Large intestine (tissue), 12 donors: ENCODE results near the gene SLC19A1. TPM values are rescaled to one million over a fixed set of nuclear protein-coding genes. Genes with fewer than 3 reads are reported as not detected.

ENCODE experiments used
- DNase-seq, 2 donors: peaks; one replicate each; pipeline versions ENCODE4 v3.0.0 to v3.0.0-alpha.2; 2013
- H3K27ac ChIP-seq: one replicate; pipeline ENCODE4 v1.5.1; 2013; ENCODE audit warnings: low read length
- H3K27me3 ChIP-seq: 2 replicates; pipeline ENCODE4 v1.6.1; 2013; ENCODE audit warnings: low read length; ENCODE audit not compliant: control insufficient read depth, insufficient read depth
- H3K36me3 ChIP-seq: 2 replicates; pipeline ENCODE4 v1.6.1; 2013; ENCODE audit warnings: low read length; ENCODE audit not compliant: control insufficient read depth, insufficient read depth
- H3K4me1 ChIP-seq: one replicate; pipeline ENCODE4 v1.6.1; 2013; ENCODE audit warnings: low read length; ENCODE audit not compliant: control insufficient read depth, insufficient read depth
- H3K4me3 ChIP-seq: one replicate; pipeline ENCODE4 v1.5.1; 2013; ENCODE audit warnings: low read length
- H3K9me3 ChIP-seq: one replicate; pipeline ENCODE4 v1.6.1; 2013; ENCODE audit warnings: mild to moderate bottlenecking, low read depth, low read length, moderate library complexity; ENCODE audit not compliant: control insufficient read depth
- WGBS: methylation state at CpG from one replicate; pipeline ENCODE4 v1.1.5; 2013; ENCODE audit warnings: low lambda C conversion rate; ENCODE audit not compliant: insufficient coverage; 5-methylcytosine and 5-hydroxymethylcytosine counted together
- long read RNA-seq, 11 donors: transcript quantifications; one replicate each; lab custom pipeline, GENCODE V29; 2026
- polyA plus RNA-seq: library from polyadenylated mRNA; unstranded; fragments of 120-200 nt; gene quantifications from one replicate; pipeline ENCODE4 v1.2.1, GENCODE V29; 2013

The SLC19A1 gene
- 22.1 TPM for polyA plus RNA-seq
- long read RNA-seq, donor 1, partial matches to known transcripts = 65 of 67 reads
- long read RNA-seq, donor 1, other reads (novel, unspliced or antisense) = 0 of 67 reads
- long read RNA-seq, donor 2, partial matches to known transcripts = 11 of 15 reads
- long read RNA-seq, donor 2, other reads (novel, unspliced or antisense) = 0 of 15 reads
- long read RNA-seq, donor 3, transcript SLC19A1-201 (6 exons, 3,811 nt) = major isoform, 6 of 28 reads
- long read RNA-seq, donor 3, partial matches to known transcripts = 20 of 28 reads
- long read RNA-seq, donor 3, other reads (novel, unspliced or antisense) = 0 of 28 reads
- long read RNA-seq, donor 4, partial matches to known transcripts = 0 of 1 reads
- long read RNA-seq, donor 4, other reads (novel, unspliced or antisense) = 0 of 1 reads
- long read RNA-seq, donor 5, partial matches to known transcripts = 0 of 2 reads
- long read RNA-seq, donor 5, other reads (novel, unspliced or antisense) = 0 of 2 reads
- long read RNA-seq, donor 6, transcript SLC19A1-201 (6 exons, 3,811 nt) = major isoform, 10 of 42 reads
- long read RNA-seq, donor 6, partial matches to known transcripts = 31 of 42 reads
- long read RNA-seq, donor 6, other reads (novel, unspliced or antisense) = 0 of 42 reads
- long read RNA-seq, donor 7, partial matches to known transcripts = 32 of 34 reads
- long read RNA-seq, donor 7, other reads (novel, unspliced or antisense) = 0 of 34 reads
- long read RNA-seq, donor 8, partial matches to known transcripts = 18 of 21 reads
- long read RNA-seq, donor 8, other reads (novel, unspliced or antisense) = 0 of 21 reads
- long read RNA-seq, donor 9, partial matches to known transcripts = 11 of 12 reads
- long read RNA-seq, donor 9, other reads (novel, unspliced or antisense) = 0 of 12 reads
- long read RNA-seq, donor 10, transcript SLC19A1-201 (6 exons, 3,811 nt) = major isoform, 7 of 52 reads
- long read RNA-seq, donor 10, partial matches to known transcripts = 45 of 52 reads
- long read RNA-seq, donor 10, other reads (novel, unspliced or antisense) = 0 of 52 reads
- long read RNA-seq, donor 11, partial matches to known transcripts = 0 of 5 reads
- long read RNA-seq, donor 11, other reads (novel, unspliced or antisense) = 0 of 5 reads

- peaks cover 24% of the 10 kb centered on the region for H3K4me1 ChIP-seq
- WGBS = no CpG with 5 or more reads among the region's 59 CpGs
- peak; percentile 54 to 66 for DNase-seq
- H3K4me3 ChIP-seq = peak within 1 kb of the TSS; percentile 37
- H3K9me3 ChIP-seq = peaks cover 10% of the 10 kb centered on the region
- no peaks in the 10 kb centered on the region for H3K27me3 ChIP-seq
- H3K36me3 ChIP-seq = no peaks in the 10 kb centered on the region
- peak within 1 kb of the TSS; percentile 17 for H3K27ac ChIP-seq
These were observed at the start of gene SLC19A1 for GRCh38 chr21:45542242-45542666. TSS of gene SLC19A1 (minus strand) at chr21:45542440. CDS start at chr21:45537959, 4,481 bp downstream.

GRCh38 chr21:45591619-45592207 is 49.5 kb upstream of the SLC19A1 start:
- H3K27ac ChIP-seq = no peak overlapping the region

GRCh38 chr21:45590726-45591618 is 48.7 kb upstream of the SLC19A1 start:
- peaks cover 11% of the 10 kb centered on the region for H3K9me3 ChIP-seq
- DNase-seq = peak in 1 of 2 donors; percentile 31
- H3K4me1 ChIP-seq = no peaks in the 10 kb centered on the region
- H3K27ac ChIP-seq = no peak overlapping the region
- peaks cover 34% of the 10 kb centered on the region for H3K27me3 ChIP-seq
- H3K36me3 ChIP-seq = no peaks in the 10 kb centered on the region
- no CpG with 5 or more reads among the region's 53 CpGs for WGBS
- no peak overlapping the region for H3K4me3 ChIP-seq

More at GRCh38 chr21:45591619-45592207, 49.5 kb upstream of the SLC19A1 start:
- whole genome bisulfite sequencing = no CpG with 5 or more reads among the region's 9 CpGs
- peaks cover 34% of the 10 kb centered on the region for H3K27me3 ChIP-seq
- H3K4me1 ChIP-seq = no peaks in the 10 kb centered on the region
- H3K4me3 ChIP-seq = no peak overlapping the region
- no peak for DNase-seq
- no peaks in the 10 kb centered on the region for H3K36me3 ChIP-seq
- peaks cover 8% of the 10 kb centered on the region for H3K9me3 ChIP-seq

GRCh38 chr21:45590246-45590725 is 48.0 kb upstream of the SLC19A1 start:
- DNase-seq = peak; percentile 31 to 36
- peaks cover 34% of the 10 kb centered on the region for H3K27me3 ChIP-seq
- H3K36me3 ChIP-seq = no peaks in the 10 kb centered on the region
- H3K4me1 ChIP-seq = no peaks in the 10 kb centered on the region
- H3K9me3 ChIP-seq = peaks cover 13% of the 10 kb centered on the region
- H3K4me3 ChIP-seq = peak overlapping the region; percentile 28
- no peak overlapping the region for H3K27ac ChIP-seq
- no CpG with 5 or more reads among the region's 46 CpGs for WGBS

- H3K9me3 ChIP-seq = peaks cover 13% of the 10 kb centered on the region
- H3K27ac ChIP-seq = no peak overlapping the region
- peak overlapping the region; percentile 28 for H3K4me3 ChIP-seq
- no peak for DNase-seq
- H3K4me1 ChIP-seq = no peaks in the 10 kb centered on the region
- 85% methylated on average over 5 of the region's 41 CpGs for WGBS
- peaks cover 34% of the 10 kb centered on the region for H3K27me3 ChIP-seq
- H3K36me3 ChIP-seq = no peaks in the 10 kb centered on the region
These were observed 47.5 kb upstream of the SLC19A1 start for GRCh38 chr21:45589686-45590245.

- no peaks in the 10 kb centered on the region for H3K4me1 ChIP-seq
- no peaks in the 10 kb centered on the region for H3K36me3 ChIP-seq
- H3K9me3 ChIP-seq = peaks cover 13% of the 10 kb centered on the region
- H3K4me3 ChIP-seq = no peak overlapping the region
- DNase-seq = no peak
- peaks cover 34% of the 10 kb centered on the region for H3K27me3 ChIP-seq
- WGBS = 71% methylated on average over 3 of the region's 5 CpGs
- no peak overlapping the region for H3K27ac ChIP-seq
These were observed 46.7 kb upstream of the SLC19A1 start for GRCh38 chr21:45588871-45589491.

- no peak overlapping the region for H3K27ac ChIP-seq
- WGBS = 92% methylated on average over 2 of the region's 10 CpGs
- H3K27me3 ChIP-seq = peaks cover 34% of the 10 kb centered on the region
- no peaks in the 10 kb centered on the region for H3K36me3 ChIP-seq
- peaks cover 13% of the 10 kb centered on the region for H3K9me3 ChIP-seq
- H3K4me1 ChIP-seq = no peaks in the 10 kb centered on the region
- DNase-seq = no peak
- H3K4me3 ChIP-seq = no peak overlapping the region
These were observed 46.0 kb upstream of the SLC19A1 start for GRCh38 chr21:45588086-45588825.

GRCh38 chr21:45586289-45586858 is 44.1 kb upstream of the SLC19A1 start:
- H3K36me3 ChIP-seq = no peaks in the 10 kb centered on the region
- no peaks in the 10 kb centered on the region for H3K4me1 ChIP-seq
- H3K4me3 ChIP-seq = no peak overlapping the region
- no peak for DNase-seq
- no peak overlapping the region for H3K27ac ChIP-seq
- H3K9me3 ChIP-seq = peaks cover 13% of the 10 kb centered on the region
- peaks cover 29% of the 10 kb centered on the region for H3K27me3 ChIP-seq
- no CpG with 5 or more reads among the region's 5 CpGs for WGBS
